NCI-H146 treated with DMSO at 0.1 percent for 48 hours (cell line): ENCODE results near the gene SLCO2A1.

Experiments
- DNase-seq: peaks from one replicate; lab custom pipeline; 2025; ENCODE audit not compliant: unreplicated experiment; lab: John Stamatoyannopoulos, UW

SLCO2A1 gene

GRCh38 chr3:133887803-133888703 lies 141.7 kb downstream of the SLCO2A1 start:
- no peak for DNase-seq

- no peak for DNase-seq
Observed at GRCh38 chr3:133887074-133887802, 142.5 kb downstream of the SLCO2A1 start.

GRCh38 chr3:133886031-133886722 lies 143.5 kb downstream of the SLCO2A1 start:
- DNase-seq = no peak

GRCh38 chr3:133884887-133885711 lies 144.6 kb downstream of the SLCO2A1 start:
- no peak for DNase-seq

DNA sequence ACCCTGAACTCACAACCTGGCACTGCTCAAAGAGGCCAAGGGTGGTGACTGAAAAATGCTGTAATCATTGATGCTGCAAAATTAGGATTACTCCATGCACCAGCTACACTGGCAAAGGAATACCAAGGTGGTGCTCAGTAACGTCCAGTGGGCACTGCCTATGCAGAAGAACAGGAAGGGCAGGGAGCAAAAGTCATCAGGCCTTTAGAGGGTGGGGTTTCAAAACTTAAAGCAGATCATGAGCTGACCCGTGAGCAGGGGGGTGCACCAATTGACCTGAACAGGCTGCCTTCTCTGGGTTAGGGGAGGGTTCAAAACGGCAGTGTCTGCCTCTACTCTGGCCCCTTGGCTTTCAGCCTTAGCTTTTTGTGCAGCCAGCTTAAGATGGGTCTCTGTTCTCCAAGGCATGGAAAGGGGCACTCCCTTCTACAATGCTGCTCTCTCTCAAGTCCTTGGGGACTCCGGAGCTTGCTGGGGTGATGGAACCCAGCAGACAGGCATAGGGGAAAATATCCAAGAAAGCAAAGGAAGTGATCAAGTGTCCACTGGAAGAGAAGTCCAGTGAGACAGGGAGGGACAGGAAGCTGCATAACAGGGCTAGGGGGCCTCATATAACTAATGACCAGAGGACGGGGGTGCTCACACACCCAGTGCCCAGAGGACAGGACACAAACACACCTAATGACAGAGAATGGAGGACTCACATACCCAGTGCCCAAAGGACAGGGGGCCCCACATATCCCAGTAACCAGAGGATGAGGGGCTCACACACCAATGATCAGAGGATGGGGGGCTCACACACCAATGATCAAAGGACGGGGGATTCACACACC lies 145.5 kb downstream of the SLCO2A1 start:
- no peak for DNase-seq

DNA sequence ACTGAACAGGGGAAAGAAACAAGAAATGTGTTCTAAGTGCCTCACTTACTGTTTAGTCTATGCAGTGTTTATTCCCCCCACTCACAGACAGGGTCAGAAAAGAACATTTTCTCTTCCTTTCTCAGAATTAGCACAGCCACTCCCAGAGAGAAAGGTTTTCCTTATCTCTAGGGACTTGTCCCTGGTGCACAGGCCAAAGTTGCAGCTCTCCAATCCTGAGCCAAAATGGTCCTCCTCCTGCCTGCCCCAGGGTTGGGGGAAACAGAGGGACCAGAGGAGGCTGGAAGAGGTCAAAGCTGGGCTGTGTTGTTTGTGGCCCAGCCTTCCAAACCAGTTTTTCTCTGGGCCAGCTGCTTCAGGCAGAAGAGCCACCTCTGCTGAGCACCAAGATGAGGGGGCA lies 146.1 kb downstream of the SLCO2A1 start:
- DNase-seq = no peak

DNA sequence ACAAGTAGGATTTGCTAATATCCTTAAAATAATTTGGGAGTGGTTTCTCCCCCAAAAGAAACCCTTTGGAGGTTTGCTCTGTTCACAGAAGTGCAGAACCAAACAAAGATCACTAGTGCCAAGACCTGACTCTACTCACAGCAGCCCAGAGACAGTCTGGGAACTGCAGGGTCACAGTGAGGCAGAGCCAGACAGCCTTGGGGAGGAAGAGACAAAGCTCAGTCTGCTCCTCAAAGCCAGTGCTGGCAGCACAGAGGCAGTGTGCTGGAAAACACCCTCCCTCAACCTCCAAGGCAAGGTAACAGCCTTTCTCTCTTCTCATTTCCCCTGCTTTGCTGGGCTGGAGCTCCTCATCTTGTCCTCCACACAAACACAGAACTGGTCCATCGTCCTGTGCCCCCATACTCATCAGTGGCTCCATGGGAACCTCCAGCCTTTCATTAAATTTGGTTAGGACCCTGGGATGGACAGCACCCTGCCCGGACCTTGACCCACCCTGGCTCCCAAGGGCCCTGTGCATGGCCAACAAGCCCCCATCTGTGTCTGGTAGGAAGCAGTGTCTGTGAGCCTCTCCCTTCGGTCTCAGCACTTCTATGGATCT lies 146.6 kb downstream of the SLCO2A1 start:
- DNase-seq = no peak

GRCh38 chr3:133881939-133882825 lies 147.5 kb downstream of the SLCO2A1 start:
- no peak for DNase-seq

- DNase-seq = no peak
Observed at GRCh38 chr3:133881492-133881891, 148.2 kb downstream of the SLCO2A1 start.

DNA sequence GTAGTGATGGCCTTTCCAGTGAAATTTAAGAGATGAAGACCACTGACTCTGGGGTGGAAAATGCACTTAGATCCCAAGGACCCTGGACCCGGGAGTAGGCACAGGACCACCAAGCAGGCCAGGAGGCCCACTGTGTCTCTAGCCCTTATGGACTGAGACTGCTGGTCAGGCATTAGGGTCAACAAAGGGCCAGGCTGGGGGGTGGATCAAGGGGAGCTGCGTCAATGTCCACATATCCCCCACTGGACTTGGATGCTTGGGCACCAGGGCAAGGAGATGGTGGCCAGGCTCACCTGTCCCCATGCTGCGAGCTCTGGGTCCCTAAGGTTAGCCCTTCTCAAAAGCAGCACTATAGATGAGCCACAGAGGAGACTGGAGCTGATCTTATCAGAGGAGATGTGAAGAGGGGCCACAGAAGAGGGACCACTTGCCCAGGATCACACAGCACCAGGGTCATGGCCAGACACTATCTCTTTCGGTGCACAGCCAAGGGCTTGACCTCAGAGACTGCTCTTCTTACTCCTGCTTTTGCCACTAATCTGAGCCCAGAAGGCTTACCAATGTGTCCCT lies 148.8 kb downstream of the SLCO2A1 start:
- DNase-seq = no peak

DNA sequence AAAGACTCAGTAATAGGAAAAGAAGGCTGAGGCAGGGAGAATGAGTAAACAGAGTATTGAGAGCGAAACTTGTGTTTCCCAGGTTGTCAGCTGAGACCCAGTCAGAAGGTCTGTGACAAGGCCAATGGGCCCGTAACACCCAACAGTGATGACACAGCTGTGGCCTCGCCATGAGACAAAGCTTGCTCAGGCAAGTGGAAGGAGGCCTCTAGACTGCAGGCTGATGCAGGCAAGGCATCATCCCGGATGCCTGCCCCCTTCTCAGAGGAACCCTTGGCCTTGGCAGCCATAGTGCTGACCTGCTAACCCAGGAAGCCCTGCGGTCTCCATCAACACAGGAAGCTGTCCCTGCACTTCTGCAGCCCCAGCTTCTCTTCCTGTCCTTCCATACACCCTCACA lies 149.4 kb downstream of the SLCO2A1 start:
- DNase-seq = no peak

- DNase-seq = no peak
Observed at GRCh38 chr3:133878518-133878917, 151.2 kb downstream of the SLCO2A1 start.
